HG03196 (cell line): Measurements from ENCODE around the gene ARID5B.
"Not testable (repeated sequence)": the region's sequence is repeated elsewhere in the genome, so short reads cannot be mapped to it uniquely, and the experiment has no call there.

Experiments used
- ATAC-seq: cut with Tn5 transposase; IDR thresholded peaks from one replicate; pipeline ENCODE4 v1.9.1; 2021; ENCODE audit not compliant: unreplicated experiment

Gene ARID5B, protein sequence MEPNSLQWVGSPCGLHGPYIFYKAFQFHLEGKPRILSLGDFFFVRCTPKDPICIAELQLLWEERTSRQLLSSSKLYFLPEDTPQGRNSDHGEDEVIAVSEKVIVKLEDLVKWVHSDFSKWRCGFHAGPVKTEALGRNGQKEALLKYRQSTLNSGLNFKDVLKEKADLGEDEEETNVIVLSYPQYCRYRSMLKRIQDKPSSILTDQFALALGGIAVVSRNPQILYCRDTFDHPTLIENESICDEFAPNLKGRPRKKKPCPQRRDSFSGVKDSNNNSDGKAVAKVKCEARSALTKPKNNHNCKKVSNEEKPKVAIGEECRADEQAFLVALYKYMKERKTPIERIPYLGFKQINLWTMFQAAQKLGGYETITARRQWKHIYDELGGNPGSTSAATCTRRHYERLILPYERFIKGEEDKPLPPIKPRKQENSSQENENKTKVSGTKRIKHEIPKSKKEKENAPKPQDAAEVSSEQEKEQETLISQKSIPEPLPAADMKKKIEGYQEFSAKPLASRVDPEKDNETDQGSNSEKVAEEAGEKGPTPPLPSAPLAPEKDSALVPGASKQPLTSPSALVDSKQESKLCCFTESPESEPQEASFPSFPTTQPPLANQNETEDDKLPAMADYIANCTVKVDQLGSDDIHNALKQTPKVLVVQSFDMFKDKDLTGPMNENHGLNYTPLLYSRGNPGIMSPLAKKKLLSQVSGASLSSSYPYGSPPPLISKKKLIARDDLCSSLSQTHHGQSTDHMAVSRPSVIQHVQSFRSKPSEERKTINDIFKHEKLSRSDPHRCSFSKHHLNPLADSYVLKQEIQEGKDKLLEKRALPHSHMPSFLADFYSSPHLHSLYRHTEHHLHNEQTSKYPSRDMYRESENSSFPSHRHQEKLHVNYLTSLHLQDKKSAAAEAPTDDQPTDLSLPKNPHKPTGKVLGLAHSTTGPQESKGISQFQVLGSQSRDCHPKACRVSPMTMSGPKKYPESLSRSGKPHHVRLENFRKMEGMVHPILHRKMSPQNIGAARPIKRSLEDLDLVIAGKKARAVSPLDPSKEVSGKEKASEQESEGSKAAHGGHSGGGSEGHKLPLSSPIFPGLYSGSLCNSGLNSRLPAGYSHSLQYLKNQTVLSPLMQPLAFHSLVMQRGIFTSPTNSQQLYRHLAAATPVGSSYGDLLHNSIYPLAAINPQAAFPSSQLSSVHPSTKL

GRCh38 chr10:61900829-61901792 is at the start of gene ARID5B:
Gene ARID5B (plus strand): TSS chr10:61901699. CDS start chr10:61901710, 11 bp downstream.
- no peak for ATAC-seq

GRCh38 chr10:61852261-61852660 is 49.2 kb upstream of the ARID5B start:
- no peak for ATAC-seq

- ATAC-seq: no peak
Observed at GRCh38 chr10:61855771-61856170, 45.7 kb upstream of the ARID5B start.

GRCh38 chr10:61857746-61858145 is 43.8 kb upstream of the ARID5B start:
- no peak for ATAC-seq

DNA sequence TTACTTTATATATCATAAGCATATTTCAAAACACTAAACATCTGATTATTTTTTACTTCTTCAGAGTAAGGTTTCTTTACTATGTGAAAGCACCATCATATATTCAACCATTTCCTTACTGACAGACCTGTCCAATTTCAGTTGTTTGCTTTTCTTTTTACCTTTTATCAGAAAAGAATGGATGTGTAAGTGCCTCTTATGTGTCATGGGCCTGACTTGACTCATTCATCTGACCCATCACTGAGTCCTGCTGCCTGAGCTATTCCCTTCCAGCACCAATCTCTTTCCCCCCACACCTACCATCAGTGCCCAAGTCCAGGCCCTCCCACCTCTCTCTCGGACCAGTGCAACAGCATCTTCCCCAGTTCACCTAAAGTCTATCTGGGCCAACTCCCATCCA is 41.7 kb upstream of the ARID5B start:
- ATAC-seq: no peak

DNA sequence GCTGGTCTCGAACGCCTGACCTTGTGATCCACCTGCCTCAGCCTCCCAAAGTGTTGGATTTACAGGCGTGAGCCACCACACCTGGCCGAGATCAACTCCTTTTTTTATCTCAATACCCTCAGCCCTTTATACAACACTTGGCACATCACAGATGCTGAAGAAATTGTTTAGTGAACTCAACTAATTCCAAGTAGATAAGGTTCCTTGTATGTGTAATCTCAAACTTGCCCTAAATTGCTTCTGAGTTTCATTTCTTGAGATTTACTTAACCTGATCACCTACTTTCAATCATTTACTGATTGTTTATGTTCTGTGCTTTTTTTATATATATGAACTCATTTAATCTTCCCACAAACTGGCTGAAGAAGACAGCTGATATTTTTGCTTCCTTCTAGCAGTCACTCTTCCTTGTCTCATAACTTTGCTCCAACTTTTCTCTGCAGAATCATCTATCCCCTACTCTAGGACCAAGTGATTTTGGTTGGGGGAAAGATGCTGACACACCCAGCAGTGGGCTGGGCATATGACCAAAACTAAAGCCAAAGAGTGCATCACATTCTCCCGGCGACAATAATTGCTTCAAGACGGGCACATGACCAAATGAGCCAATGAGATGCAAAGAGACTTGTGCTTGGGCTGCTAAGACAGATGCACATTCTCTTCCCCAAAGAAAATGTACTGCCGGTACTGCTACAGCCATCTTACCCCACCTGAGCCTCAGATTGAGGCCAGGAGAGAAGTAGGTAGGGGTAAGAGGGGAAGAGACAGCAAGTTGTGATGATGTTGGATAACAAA is 40.3 kb upstream of the ARID5B start:
- ATAC-seq: no peak

DNA sequence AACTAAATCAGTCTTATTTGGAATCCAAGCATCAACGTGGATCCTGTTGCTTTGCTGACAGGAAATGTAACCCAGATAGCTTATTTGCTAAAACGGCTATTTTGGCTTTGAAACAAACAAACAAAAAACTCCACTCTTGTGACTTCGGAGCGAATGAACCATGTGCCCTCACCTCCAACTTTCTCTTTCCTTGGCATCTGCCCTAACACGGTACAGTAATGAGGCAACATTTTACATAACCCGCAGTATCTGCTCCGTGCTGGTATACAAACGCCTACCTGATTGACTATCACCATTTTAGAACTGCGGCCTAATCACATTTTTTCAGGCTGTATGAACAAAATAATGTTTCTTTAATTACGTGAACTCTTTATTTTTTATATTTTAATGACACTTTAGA is 37.5 kb upstream of the ARID5B start:
- ATAC-seq: no peak

- no peak for ATAC-seq
Observed at GRCh38 chr10:61866700-61867368, 34.7 kb upstream of the ARID5B start.

DNA sequence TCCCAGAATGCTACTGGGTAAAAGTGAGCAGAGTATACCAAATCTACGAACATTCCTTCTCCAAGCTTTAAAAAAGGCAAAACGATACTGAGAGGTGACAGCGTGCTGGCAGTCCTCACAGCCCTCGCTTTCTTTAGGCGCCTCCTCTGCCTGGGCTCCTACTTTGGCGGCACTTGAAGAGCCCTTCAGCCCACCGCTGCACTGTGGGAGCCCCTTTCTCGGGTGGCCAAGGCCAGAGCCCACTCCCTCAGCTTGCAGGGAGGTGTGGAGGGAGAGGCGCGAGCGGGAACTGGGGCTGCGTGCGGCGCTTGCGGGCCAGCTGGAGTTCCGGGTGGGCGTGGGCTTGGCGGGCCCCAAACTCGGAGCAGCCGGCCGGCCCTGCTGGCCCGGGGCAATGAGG is 34.1 kb upstream of the ARID5B start:
- ATAC-seq: not testable (repeated sequence)

GRCh38 chr10:61867817-61868216 is 33.7 kb upstream of the ARID5B start:
- not testable (repeated sequence) for ATAC-seq

DNA sequence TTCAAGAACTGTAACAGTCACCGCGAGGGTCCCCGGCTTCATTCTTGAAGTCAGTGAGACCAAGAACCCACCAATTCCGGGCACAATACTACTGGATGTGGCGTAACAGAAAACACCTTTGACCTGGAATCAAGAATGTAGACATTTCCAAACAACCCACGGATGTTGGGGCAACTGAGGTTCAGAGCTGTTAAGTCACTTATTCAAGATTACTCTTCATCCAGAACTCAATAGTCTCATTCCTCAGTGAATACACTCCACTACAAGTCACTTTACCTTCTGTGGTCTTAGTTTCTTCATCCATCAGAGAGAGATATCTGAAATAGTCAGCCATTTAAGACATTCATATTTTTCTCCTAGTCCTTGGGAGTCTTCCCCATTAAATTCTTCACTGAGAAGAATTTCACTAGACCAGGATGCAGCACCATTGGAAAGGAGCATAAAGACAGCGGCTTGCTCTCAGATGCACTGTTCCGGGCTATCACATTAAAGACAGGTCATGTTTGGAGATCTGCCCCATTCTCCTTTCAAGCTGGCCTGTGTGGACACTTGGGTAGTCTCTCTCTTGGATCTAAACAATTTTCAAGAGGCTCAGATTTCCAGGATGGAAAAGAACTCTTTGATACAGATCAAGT is 32.3 kb upstream of the ARID5B start:
- ATAC-seq: no peak

DNA sequence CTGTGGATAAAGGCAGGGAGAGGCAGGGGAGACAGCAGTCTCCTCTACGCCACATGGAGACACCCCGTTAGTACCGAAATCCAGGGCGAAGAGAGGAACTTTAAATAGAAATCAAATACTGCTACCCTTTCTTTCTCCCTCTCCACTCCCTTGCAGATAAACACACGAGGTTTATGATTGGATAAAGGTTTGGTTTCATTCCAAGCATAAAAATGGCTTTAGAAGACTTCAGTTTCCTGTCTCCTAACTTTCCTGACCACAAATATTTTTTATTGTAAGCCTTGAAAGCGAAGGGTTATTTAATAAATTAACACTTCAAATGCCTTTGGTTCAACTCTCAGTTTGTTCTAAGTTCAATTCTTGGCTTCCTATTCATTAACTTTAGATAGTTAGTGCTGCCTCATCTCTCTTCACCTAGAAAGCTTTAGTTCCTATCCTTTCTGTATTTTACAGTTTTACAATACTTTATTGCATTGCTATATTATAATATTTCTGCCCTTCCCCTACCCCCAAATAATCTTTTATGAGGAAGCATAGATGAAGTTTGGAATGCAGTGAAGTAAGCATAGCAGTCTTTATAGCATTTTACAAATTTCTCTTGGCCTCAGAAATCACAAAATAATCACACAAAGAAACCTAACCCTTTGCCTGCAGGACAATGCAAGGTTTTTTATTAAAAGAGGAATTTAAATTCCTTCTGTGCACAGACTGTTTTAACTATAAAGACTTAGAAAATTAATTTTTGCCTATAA is 31.5 kb upstream of the ARID5B start:
- ATAC-seq: no peak

GRCh38 chr10:61870526-61870895 is 31.0 kb upstream of the ARID5B start:
- no peak for ATAC-seq

DNA sequence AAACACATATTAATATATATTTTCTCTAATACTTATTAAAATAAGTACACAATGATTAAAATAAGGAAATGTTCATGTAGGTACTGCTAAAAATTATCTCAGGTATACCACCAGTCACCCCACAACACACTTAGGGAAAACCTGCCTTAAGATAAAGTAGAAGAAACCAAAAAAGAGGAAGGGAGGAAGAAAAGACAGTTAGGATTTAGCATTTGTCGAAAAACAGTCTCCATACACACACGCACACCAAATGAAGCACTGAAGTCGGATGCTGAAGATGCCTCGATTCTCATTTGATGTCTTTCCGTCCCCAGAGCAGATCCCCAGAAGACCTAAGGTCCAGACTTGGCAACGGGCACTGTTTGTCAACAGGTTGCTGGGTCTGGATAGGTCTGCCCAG is 30.0 kb upstream of the ARID5B start:
- no peak for ATAC-seq

DNA sequence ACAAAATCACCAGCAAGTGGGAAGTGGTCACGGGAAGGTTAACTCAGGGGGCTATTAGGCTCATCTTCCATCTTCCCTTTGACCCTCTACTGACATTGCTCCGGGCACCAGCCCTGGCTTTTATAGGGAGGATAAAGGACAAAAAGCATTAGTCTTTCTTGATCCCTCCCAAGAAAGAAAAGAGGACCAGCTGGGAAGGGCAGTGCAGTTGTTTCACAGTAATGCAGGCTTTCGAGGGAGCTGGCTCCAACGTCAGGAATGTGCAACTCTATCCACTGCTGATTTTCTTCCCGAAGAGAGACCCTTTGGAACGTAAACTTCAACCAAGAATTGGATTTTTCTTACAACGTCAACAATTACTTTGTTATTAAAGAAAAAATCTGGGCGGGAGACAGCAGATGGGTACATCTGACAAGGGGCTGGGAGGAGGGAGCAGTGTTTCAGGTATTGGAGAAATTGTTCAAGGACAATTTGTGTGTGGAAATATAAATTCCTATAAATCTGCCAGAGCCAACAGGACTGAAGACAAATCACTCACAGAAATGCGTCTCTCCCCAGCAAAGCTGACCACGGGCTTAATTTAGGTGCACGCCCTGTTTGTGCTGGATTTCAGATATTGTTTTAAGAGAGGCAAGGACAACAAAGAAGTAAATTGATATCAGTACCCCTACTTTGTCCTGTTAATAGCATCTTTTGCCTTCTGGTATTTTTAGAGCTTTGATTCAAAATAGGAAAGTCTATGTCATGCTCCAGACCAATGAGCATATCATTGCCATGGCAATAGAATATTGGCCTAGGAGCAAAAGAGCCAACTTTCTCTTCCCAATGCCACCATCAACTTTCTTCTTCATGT is 23.4 kb upstream of the ARID5B start:
- ATAC-seq: no peak

GRCh38 chr10:61878740-61879068 is 22.8 kb upstream of the ARID5B start:
- ATAC-seq: no peak
